ENCODE measurements around the gene SH3RF2.
"Not testable (repeated sequence)": the region's sequence is repeated elsewhere in the genome, so short reads cannot be mapped to it uniquely, and the experiment has no call there.

The SH3RF2 gene

DNA sequence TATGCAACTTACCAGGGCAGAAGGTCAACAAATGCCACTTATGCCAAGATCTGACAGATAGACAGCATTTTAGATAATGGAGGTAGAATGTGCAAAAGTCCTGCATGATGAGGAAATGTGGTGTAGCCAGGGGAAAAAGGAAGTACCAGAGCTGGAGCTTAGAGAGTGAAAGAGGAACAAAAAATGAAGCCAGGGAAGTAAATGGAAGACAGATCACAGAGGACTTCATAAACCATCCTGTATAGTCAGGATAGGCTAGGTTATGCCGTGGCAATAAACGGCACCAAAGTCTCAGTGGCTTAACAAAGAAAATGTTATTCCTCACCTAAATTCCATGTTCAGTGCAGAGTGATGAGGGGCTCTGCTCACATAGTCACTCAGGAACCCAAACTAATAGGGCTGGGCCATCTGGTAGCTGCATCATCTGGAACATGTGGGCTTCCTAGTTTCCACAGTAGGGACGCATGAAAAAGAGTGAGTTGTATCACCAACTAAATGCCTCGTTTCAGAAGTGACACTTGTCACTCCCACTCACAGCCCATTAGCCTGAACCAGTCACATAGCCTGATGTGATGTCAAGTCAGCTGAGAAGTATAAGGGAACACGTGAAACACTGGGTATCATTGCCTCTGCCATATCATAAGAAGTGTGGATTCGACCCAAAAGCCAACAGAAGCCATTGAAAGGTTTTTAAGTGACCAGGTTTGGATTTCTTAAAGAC, 70.3 kb downstream of the SH3RF2 start:
- DNase-seq (ENCODE audit: low spot score): no peak

DNA sequence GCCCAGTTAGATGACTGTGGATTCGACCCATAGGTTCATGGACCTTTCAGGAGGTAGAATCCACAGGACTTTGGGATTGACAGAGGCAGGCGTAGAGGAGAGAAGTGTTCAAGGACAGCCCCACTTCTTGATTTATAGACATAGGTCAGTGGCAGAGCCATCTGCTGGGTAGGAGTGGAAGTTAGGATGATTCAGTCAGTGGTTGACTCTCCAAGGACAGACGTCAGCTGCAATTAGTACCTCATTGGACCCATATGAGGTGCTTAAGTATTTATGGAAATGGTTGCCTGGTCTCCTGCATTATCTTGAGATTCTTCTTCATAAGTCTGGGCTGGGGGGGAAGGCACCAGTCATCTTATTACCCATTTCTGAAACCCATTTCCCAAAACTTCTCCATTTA, 70.9 kb downstream of the SH3RF2 start:
- no peak for DNase-seq (ENCODE audit: low spot score)

DNA sequence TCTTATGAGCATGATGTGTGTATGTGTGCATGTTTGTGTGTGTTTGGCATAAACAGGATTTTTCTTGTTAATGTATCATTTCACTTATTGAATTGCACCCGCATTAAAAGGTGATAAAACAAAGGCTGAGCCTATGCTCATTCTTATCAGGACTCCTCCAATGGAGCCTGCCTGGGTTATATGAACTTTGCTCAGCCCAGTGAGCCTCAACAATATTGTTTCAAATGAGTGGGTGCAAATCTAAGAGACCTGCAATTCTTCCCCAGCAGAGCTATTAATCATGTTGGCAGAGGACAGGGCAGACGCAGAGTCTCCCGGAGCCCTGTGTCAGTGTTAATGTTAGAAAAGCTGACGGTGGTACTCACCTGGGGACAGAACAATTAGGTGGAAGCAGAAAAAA, 71.6 kb downstream of the SH3RF2 start:
- DNase-seq (ENCODE audit: low spot score): no peak

DNA sequence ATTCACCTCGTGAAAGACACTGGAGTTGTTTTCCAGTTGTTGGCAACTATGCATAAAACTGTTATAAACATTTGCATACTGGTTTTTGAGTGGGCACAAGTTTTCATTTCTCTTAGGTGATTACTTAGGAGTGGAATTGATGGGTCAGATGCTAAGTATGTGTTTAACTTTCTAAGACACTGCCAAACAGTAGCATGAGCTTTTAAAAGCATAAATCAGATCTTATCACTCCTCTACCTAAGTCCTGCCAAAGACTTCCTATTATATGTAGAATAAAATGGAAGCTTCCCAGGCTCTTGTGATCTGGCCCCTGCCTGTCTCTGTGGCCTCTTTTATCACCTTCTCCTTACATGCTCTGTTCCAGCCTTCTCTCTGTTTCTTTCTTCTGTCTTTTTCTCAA, 72.6 kb downstream of the SH3RF2 start:
- no peak for DNase-seq (ENCODE audit: low spot score)

DNA sequence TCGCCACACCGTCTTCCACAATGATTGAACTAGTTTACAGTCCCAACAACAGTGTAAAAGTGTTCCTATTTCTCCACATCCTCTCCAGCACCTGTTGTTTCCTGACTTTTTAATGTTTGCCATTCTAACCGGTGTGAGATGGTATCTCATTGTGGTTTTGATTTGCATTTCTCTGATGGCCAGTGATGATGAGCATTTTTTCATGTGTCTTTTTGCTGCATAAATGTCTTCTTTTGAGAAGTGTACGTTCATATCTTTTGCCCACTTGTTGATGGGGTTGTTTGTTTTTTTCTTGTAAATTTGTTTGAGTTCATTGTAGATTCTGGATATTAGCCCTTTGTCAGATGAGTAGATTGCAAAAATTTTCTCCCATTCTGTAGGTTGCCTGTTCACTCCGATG, 74.1 kb downstream of the SH3RF2 start:
- not testable (repeated sequence) for DNase-seq (ENCODE audit: low spot score)

DNA sequence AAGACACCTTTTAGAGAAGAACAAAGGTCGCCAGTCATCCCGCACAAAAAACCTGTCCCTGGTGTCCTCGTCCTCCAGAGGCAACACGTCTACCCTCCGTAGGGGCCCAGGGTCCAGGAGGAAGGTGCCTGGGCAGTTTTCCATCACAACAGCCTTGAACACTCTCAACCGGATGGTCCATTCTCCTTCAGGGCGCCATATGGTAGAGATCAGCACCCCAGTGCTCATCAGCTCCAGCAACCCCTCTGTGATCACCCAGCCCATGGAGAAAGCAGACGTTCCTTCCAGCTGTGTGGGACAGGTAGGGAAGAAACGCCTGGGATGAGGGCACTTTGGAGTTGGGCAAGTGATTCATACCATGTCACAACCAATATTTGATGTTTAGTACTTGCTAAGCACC, 77.4 kb downstream of the SH3RF2 start:
- DNase-seq (ENCODE audit: low spot score): no peak

DNA sequence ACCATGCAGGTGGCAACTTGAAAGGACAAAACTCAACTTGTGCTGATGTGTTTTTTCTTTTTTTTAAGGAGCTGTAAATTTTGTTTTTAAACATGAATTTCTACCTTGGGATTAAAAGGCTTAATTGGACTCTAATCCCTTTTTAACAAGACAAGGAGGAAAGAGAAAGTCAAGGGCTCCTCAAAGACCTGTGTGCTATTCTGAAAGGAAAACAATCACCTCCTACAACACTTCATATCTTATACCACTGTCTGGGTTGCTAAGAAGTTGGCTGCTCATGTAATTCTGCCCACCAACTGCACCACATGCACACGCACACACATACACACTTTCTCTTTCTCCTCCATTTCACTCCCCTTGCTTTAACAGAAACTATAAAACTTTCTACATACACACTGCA, 78.6 kb downstream of the SH3RF2 start:
- no peak for DNase-seq (ENCODE audit: low spot score)

DNA sequence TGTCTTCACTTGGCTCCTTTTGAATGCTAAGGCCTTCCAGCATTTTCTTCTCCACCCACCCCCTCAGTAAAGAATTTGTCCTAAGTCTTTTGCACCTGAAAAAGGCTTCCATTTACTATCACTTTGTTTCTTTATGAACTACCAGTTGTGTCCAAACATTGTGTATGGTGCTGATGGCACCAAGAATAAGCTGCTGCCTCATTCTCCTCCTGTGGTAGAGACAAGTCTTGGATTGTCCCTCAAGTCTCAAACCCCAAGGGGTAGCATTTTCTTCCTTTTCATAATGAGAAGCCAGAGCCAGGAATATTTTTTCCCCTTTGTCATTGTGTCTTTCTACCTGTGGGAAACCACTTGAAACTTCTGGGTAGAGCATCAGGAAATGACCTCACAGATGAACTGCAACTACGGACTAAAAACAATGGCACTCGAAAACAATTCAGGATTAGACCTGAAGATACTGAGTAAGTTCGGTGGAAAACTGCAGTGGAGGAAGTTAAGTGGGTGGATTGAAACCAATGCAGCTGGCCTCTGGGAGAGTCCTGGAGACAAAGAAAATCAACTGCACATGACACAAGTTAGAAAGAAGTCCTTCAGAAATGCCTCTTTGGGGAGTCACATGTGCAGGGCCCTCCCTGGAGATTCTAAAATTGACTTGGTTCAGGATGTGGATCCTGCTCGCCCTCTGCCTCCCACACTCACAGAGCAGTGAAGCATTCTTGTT, 80.5 kb downstream of the SH3RF2 start:
- no peak for DNase-seq (ENCODE audit: low spot score)

DNA sequence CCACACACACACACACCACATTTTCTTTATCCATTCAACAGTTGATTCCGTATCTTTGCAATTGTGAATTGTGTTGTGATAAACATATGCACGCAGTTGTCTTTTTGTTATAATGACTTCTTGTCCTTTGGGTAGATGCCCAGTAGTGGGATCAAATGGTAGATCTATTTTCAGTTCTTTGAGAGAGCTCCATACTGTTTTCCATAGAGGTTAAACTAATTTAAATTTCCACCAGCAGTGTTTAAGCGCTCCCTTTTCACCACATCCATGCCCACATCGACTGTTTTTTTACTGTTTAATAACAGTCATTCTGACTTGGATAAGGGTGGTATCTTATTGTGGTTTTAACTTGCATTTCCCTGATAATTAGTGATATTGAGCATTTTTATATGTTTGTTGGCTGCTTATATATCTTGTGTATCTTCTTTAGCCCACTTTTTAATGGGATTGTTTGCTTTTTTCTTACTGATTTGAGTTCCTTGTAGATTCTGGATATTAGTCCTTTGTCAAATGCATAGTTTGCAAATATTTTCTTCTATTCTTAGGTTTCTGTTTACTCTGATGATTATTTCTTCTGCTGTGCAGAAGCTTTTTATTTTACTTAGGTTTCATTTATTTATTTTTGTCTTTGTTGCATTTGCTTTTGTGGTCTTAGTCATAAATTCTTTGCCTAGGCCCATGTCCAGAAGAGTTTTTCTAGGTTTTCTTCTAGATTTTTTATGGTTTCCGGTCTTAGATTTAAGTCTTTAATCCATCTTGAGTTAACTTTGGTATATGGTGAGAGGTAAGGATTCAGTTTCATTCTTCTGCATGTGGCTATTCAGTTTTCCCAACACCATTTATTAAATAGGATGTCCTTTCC, 82.4 kb downstream of the SH3RF2 start:
- DNase-seq (ENCODE audit: low spot score): no peak

DNA sequence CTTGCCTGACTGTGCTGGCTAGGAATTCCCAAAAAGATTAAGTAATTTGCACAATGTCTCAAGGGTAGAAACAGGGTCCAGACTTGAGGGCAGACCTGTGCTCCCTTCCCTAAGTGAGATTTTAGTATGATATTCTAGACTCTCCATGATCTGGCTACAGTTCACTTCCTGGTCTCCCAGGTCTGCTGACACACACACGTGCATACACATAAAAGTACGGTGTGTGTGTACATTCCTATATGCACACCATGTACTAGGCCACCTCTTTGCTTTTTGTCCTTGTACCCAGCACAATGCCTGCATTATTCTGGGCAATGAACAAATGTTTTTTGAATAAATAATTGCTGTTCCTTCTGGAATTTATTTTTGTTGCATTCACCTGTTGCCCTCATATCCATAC, 83.7 kb downstream of the SH3RF2 start:
- no peak for DNase-seq (ENCODE audit: low spot score)

DNA sequence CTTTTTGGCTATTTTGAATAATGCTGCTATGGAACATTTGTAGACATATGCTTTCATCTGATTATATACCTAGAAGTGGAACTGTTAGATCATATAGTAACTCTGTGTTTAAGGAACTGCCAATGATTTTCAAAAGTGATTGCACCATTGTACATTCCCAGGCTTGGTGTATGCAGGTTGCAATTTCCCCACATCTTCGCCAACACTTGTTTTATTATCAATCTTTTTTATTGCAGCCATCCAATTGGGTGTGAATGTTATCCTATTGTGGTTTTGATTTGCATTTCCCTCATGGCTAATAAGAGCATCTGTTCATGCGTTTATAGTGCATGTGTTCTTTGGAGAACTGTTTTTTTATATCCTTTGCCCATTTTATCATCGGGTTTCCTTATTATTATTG, 87.7 kb downstream of the SH3RF2 start:
- DNase-seq (ENCODE audit: low spot score): no peak

DNA sequence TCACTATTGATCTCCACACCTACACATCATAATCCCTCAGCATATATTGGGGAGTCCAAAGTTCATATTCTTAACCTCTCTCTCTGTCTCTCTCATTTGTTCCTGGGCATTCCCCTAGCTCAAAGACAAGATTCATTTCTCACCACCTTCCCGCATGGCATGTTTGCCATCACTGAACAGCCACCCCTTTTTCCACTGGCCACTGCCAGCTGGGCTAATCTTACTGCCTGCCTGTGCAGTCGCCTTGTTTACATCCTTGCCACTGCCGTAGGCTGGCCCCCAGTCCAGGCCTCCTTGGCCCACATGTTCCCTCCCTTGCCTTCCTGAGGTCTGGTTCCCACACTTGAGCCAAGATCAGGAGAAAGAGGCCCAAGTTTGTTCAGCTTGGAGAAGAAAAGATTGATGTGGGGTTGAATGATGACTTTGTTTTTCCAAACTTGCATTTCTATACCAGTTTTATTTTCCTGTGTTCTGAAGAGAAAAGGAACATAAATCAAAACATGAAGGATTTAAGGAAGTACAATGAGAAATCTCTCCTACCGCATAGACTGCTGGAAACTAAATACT, 88.8 kb downstream of the SH3RF2 start:
- no peak for DNase-seq (ENCODE audit: low spot score)

DNA sequence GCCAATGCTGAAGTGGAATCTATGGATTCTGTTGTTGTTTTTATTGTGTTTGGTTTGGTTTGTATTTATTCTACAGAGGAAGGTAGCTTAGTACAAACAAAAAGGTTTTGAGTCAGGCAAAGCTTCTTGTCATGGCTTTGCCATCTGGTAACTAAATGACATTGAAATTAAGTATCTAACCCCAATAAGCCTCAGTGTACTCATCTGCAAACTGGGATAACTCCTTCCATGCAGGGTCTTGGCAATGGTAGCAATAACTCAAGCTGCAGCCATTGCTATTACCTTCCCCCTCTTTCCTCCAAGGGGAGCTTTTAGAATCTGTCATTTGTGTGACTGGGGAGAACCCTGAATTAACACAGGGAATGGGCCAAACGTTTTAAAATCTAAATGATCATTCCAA, 89.3 kb downstream of the SH3RF2 start:
- no peak for DNase-seq (ENCODE audit: low spot score)

DNA sequence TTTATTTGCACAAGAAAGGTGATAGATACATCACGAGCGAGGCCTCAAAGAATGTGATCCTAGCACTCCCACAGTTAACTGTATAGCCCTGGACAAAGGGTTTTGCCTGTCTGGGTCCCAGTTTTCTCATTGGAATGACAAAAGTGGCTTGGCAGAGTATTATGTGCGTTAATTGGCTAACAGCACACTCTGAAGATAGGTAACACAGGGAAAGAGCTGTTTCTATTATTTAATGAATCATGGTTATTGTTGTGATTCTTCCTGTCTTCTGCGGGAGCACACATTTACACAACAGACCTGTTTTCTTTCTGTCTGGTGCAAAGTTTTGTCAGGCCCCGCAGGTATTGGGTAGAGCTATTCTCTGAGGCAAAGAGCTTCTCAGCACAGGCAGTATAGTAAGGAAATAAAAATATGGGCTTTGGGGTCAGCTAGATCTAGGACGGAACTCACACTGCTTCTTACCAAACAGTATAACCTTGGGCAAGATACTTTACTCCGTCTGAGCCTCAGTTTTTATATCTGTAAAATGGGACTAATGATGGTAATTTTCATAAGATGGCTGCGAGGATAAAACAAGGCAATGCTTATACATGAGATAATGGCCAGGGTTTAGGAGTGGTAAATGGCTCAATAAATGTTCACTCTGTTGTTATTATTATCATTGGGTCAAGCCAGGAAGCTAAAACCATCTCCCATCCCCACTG, 90.1 kb downstream of the SH3RF2 start:
- no peak for DNase-seq (ENCODE audit: low spot score)

DNA sequence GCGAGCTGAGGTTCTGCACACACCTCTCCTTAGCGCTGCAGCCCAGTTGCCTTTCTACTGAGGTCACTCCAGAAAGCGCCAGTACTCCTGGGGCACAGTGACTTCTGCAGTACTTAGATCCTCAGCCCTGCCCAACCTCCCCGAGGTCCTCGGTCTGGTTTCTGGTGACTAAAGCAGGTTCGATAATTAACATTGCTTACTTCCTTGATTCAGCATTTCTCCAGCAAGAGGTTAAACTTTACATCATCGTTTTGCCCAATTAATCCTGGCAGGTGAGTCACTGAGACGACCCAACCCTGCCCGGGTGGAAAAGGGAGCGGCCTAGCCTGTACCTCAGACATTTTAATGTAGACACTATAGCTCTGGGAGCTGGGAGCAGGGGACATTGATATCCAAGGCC, 91.4 kb downstream of the SH3RF2 start:
- DNase-seq (ENCODE audit: low spot score): no peak

DNA sequence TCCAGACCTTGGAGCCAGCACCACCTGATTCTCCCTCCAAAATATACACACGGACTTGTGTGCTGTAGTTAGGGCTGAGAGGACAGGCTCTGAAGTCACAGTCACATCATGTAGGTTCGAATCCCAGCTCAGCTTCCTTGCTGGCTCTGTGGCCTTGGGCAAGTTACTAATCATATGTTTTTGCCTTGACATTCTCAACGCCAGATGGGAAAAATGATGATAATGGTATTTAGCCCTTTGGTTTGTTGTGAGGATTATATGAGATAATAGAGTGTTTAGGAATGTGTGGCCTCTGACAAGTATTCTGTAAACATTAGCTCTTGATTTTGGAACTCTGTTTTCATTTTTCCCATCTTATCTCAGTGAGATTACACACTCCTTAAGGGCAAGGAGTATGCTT, 96.5 kb downstream of the SH3RF2 start:
- no peak for DNase-seq (ENCODE audit: low spot score)

DNA sequence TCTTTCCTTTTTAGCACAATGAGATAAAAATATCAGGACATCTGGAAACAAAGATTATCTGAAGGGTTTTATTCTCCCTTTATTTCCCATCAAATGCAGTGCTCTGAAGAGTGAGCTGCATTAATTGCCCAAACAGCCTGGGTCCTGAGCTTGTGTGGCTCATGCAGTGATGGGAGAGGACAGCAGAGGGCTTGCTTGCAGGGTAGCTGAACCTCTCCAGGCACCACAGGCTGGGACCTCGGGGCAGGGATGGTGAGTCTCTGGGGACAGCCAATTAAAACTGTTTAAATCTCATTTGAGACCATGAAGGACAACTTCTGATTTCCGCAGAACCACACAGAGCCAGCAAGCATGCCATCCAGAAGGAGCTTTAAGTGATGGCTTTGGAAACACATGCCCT, 97.7 kb downstream of the SH3RF2 start:
- peak; percentile 13 for DNase-seq (ENCODE audit: low spot score)

DNA sequence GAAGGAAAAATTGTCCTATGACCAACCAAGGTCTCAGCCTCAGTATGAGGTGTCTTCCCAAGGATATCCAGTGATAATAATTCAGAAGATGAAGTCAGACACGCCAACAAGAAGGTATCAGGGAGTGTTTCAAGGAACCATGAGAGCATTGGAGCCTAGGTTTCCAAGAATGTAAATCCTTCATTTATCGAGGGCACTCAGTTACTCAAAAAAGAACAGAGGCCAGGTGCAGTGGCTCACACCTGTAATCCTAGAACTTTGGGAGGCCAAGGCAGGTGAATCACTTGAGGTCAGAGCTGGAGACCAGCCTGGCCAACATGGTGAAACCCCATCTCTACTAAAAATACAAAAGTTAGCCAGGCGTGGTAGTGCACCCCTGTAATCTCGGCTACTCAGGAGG, 98.2 kb downstream of the SH3RF2 start:
- DNase-seq (ENCODE audit: low spot score): no peak

DNA sequence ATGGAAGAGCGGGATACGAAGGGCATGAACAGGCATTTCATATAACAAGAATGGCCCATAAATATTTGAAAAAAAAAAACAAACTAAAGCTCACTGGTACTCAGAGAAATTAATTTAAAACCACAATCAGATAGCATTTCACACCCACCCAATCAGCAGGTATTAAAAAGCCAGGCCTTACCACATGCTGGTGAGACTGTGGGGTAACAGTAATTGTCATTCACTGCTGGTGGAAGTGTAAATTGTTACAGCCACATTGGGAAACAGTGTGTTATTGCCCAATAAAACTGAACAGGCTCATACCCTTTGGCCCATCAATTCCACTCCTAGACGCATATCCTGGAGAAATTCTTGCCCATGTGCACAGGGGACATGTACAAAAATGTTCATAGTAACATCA, 103.0 kb downstream of the SH3RF2 start:
- no peak for DNase-seq (ENCODE audit: low spot score)

DNA sequence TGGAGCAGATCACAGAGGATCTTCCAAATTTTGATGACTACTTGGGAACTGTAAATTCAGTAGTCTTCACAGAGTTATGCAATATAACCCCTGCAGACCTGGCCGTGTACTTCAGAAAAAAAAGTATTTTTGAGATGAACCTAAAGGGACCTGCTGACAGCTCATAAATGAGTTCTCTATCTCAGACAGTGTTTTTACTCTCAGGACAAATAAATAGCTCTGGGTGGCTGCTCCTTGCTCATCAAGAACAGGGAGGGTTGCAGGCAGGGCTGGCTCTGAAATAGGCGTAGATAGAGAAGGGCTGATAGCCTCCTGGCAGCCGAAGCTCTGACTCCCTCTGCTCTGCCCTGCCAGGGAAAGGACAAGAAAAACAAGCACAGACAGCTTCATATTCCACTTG, 104.1 kb downstream of the SH3RF2 start:
- DNase-seq (ENCODE audit: low spot score): no peak

DNA sequence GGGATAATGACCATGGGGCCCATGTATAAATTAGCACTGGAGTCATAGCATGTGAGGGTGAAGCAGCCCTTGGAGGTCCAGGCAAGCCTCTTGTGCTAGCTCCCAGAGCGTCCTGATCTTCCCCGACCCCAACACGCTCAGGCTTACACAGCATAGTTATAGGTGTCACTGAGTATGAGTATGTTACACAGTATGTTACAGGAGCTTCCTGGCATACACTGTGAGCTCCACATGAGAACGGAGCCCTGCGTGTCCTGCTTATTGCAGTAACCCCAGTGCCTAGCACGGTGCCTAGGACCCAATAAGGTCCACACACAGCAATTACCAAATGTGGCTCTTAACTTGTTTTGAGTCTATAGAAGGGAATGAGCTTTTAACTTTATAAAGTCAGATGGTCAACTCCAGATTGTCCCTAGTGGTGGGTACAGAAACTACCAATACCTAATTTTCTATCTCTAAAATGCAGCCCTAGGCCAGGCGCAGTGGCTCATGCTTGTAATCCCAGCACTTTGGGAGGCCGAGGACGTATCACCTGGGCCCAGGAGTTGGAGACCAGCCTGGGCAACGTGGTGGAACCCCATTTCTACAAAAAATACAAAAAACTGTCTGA, 104.9 kb downstream of the SH3RF2 start:
- DNase-seq (ENCODE audit: low spot score): no peak
